Activated CD4-positive, alpha-beta T cell treated with anti-CD3 and anti-CD28 coated beads, Interleukin-2, amount 50 U/mL, for 16 hours (primary cell): ENCODE data around the gene CISD1.
"Not testable (repeated sequence)": the region's sequence is repeated elsewhere in the genome, so short reads cannot be mapped to it uniquely, and the experiment has no call there.

Experiments used
- DNase-seq: peaks from one replicate; pipeline ENCODE4 v3.0.0-alpha.2; 2020

The CISD1 gene

DNA sequence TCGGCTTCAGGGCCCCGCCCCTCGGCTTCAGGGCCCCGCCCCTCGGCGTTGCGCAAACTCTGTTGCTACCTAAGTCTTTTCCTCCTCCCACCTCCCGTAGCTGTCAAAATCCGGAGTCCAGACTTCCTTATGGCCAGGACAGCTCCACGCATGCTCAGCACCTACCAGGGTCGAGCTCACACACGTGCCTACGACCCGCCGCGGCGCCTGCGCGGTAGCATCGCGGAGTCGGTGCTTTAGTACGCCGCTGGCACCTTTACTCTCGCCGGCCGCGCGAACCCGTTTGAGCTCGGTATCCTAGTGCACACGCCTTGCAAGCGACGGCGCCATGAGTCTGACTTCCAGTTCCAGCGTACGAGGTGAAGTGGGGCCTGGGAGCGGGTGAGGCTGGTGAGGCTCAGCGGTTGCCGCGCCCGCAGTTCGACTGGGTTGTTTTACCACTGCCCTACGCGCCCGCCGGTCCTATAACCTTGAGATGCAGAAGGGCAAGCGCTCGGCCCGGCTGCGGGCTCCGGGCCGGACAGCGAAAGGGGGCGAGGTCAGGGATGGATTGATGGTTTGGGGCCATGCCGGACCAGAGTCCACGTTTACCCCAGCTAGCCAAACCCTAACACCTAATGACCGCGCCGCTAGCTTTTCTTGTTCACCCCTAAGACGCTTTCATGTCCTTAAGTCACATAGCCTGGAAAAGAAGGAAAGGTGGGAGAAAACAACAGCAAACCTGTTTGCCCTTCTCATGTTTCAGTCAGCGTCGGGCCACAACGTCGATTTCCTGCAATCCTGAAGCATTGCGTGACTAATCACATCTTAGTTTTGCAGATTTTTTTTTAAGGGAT, at the start of gene CISD1:
TSS of gene CISD1 (plus strand) at position 217 of the 836 bp plus-strand sequence. CDS start at position 329, 112 bp downstream.
- peak; percentile 98 for DNase-seq

DNA sequence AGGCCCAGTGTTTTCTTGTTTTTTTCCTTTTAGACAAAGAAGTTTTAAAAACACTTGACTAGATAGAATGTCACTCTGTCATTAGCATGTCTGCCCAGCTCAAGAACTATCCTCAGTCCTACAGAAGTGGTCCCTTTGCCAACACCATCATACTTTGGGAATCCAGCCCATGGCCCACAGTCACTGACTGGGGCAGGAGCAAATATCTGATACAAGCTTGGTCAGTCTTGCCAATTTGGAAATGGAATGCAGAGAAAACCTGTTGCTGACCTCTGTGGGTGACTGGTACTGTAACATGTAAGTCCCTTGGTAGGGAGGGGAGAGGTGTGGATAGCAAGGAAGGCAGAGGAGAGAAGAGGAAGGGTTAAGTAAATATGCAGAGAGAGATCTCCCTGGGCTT, 49.1 kb upstream of the CISD1 start:
- DNase-seq, result no peak

DNA sequence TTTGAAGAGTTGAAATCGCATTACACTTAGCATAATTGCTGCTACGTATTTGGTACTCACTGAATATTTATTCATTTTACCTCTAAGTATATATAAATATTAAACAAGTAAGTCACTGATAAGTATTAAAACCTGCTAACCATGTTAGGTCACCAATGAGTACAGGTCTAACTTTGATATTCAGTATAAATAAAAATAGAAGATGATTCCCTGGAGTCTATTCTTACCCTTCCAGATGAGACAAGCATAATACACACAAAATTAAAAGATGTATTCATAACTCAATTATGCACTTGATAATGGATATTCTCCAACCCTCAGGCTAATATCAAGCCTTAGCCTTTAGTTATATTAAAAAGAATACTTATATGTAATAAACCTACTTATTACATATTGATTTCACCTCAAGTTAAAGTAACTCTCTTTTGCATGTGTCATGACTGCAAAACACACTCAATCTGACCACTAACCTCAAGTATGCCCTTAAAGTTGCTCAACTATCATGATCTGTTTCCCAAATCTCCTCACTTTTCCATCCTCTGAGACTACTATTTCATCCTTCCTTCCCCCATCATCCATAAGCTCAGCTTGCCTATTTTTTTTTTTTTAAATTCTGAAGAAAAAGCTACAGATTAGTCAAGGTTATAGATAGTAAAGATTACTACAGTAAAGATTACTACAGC, 48.1 kb upstream of the CISD1 start:
- no peak for DNase-seq

DNA sequence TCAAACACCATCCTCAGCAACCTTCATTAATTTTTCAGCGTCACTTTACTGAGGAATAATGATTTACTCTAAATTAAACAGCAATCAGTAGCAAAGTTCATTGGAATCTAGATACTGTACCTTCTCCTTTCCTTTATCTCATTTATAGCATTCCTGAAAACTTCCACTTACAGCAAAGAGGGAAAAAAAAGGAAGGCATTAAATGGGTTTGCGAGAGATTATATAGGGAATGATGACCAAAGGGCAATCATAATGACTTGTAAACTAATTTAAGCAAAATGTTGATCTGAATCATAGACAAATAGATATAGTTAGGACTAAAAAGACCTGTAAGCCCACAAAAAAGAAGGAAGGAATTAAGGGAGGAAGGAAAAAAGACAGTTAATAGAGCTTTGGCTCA, 43.3 kb upstream of the CISD1 start:
- no peak for DNase-seq

DNA sequence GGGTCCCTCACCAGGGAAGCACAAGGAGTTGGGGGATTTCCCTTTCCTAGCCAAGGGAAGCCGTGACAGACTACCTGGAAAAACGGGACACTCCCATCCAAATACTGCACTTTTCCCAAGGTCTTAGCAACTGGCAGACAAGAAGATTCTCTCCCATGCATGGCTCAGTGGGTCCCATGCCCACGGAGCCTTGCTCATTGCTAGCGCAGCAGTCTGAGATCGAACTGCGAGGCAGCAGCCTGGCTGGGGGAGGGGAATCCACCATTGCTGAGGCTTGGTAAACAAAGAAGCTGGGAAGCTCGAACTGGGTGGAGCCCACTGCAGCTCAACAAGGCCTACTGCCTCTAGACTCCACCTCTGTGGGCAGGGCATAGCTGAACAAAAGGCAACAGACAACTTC, 39.1 kb upstream of the CISD1 start:
- DNase-seq, result not testable (repeated sequence)

DNA sequence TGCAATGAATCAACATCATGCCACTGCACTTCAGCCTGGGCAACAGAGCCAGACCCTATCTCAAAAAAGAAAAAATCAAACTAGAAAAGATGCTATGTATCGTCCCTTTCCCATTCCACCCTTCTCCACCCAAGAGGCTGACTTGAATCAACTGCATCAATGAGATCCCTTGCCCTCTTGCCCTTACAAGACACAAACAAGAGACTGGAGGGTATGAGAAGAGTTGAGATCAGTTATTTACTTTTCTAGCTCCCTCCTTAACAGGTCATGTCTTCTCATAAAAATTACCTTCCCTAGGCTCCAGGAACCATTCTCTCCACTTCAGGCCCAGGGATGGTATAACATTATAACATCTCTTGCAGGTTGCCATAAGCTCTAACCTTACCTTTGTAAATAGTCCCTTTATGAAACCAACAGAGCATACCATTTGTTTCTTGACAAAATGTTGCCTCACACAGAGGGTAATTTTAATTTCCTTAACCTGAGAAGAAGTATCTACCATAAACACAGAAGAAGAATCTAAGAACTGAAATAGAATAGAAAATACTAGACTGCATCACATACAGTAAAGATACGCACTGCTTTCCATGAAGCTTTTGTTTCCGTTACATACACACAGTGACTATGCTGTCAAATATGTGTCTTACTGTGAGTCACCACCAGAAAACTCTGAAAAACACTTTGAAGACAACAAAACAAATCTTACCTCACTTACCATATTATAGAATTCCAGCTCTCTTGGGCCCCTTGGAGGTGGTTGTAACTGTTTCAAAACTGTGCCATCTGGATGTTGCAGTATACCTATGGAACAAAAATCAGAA, 31.7 kb upstream of the CISD1 start:
- no peak for DNase-seq

DNA sequence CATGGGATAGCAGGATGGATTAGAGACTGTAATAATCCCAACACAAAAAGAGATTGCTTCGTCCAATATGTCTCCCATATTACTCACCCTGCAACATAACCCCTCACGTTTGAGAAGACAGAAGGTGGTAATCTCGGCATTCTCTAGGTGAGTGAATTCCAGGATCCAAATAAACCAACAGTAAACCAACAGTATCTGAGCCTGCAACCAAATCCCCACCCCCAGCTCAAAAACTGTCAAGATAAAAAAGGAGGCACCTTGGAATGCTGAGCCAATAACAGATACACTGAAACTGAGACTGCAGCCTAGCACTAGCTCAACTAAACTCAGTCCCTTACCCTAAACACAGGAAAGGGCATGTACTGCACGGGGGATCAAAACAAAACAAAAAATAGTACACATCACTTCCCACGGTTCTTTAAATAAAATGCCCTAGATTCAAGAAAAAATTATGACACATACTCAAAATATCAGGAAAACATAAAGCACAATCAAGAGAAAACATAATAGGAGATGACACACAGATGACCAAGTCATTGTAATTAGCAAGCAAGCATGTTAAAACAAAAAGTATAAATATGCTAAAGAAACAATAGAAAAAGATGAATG, 29.3 kb upstream of the CISD1 start:
- no peak for DNase-seq

DNA sequence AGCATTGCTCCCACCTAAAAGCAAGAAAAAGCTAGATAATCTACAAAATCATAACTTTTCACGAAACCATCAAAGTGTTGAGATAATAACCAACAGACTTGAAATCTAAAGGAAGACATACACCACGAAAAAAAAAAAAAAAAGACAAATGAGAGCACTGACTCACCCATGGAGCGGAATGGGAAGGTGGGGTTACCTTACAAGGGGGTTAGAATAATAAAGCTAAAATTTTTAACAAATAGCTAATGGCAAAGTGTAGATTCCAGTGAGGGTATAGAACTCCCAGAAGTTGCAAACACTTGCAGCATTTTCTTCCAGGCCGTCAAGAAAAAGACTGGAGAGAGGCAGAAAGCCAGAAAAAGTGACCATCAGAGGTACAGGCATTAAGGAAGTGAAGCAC, 28.4 kb upstream of the CISD1 start:
- no peak for DNase-seq

DNA sequence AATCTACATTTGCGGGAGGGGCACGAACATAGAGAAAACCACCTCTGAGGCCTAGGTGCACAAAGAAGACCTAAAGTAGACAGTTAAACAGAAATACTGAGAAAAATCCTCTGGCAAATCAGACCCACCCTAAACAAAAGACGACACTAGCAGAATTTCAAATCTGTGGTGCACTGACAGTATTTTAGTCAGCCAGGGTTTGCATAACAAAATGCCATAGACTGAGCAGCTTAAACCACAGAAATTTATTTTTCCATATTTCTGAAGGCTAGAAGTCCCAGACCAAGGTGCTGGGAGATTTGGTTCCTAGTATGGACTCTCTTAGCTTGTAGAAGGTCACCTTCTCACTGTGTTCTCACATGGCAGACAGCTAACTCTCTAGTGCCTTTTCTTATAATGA, 27.6 kb upstream of the CISD1 start:
- DNase-seq, result no peak

DNA sequence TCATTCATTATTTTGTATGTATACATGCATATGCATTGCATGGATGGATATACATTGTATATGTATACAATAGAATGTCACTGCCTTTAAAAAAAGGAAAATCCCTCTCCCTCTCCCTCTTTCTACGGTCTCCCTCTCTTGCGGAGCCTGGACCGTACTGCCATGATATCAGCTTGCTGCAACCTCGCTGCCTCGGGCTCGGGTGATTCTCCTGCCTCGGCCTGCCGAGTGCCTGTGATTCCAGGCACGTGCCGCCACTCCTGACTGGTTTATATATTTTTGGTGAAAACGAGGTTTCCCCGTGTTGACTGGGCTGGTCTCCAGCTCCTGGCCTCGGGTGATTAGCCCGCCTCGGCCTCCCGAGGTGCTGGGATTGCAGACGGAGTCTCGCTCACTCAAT, 25.7 kb upstream of the CISD1 start:
- no peak for DNase-seq

DNA sequence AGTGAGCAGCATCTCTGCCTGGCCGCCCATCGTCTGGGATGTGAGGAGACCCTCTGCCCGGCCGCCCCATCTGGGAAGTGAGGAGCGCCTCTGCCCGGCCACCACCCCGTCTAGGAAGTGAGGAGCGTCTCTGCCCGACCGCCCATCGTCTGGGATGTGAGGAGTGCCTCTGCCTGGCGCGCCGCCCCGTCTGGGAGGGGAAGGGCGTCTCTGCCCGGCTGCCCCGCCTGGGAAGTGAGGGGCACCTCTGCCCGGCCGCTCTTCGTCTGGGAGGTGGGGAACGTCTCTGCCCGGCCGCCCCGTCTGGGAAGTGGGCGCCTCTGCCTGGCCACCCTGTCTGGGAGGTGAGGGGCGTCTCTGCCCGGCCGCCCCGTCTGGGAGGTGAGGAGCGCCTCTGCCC, 25.2 kb upstream of the CISD1 start:
- DNase-seq, result not testable (repeated sequence)

DNA sequence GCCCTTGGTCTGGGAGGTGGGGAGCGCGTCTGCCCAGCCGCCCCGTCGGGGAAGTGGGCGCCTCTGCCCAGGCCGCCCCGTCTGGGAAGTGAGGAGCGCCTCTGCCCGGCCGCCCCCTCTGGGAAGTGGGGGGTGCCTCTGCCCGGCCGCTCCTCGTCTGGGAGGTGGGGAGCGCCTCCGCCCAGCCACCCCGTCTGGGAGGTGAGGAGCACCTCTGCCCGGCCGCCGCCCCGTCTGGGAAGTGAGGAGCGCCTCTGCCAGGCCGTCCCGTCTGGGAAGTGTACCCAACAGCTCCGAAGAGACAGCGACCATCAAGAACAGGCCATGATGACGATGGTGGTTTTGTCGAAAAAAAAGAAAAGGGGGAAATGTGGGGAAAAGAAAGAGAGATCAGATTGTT, 24.7 kb upstream of the CISD1 start:
- DNase-seq, result not testable (repeated sequence)

DNA sequence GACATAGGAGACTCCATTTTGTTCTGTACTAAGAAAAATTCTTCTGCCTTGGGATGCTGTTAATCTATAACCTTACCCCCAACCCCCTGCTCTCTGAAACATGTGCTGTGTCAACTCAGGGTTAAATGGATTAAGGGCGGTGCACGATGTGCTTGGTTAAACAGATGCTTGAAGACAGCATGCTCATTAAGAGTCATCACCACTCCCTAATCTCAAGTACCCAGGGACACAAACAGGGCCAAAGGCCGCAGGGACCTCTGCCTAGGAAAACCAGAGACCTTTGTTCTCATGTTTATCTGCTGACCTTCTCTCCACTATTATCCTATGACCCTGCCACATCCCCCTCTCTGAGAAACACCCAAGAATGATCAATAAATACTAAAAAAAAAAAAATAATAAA, 24.3 kb upstream of the CISD1 start:
- not testable (repeated sequence) for DNase-seq

DNA sequence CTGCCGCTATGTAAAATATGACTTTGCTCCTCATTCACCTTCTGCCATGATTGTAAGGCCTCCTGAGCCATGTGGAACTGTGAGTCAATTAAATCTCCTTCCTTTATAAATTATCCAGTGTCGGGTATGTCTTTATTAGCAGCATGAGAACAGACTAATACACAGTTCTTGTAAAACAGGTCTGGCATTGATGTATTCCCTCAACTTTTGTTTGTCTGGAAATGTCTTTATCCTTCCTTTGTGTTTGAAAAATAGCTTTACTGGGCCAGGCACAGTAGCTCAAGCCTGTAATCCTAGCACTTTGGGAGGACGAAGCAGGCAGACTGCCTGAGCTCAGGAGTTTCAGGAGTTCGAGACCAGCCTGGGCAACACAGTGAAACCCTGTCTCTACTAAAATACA, 15.8 kb upstream of the CISD1 start:
- DNase-seq, result no peak

DNA sequence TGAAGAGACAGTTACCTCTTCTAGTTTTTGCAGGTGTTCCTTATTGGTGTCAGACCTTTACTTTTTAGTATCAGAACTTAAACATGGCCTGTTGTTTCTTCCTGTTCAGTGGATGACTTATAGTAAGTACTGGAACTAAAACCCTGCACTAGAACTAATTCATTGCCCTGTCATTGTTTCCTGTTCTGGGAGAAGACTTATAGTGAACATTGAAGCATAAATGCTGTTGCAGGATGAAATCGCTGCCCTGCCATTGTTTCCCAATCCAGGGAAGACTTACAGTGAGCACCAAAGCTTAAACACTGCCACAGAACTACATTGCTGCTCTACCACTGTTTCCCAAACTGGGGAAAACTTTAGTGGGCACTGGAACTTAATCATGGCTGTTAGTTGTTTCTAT, 14.3 kb upstream of the CISD1 start:
- no peak for DNase-seq

DNA sequence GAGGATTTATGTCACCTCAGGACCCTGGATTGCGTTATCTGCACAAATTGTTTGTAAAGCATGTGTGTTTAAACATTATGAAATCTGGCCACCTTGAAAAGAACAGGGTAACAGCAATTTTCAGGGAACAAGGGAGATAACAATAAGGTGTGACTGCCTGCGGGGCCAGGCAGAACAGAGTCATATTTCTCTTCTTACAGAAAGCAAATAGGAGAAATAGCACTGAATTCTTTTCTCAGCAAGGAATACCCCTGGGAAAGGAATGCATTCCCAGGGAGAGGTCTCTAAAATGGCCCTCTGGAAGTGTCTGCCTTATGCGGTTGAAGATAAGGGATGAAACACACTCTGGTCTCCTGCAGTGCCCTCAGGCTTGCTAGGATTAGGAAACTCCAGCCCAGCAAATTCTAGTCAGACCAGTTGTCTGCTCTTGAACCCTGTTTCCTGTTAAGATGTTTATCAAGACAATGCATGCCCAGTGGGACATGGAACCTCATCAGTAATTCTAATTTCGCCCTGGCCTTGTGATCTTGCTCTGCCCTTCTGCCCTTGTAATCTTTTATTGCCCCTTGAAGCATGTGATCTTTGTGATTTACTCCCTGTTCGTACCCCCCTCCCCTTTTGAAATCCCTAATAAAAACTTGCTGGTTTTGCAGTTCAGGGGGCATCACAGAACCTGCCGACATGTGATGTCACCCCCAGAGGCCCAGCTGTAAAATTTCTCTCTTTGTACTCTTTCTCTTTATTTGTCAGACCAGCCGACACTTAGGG, 12.8 kb upstream of the CISD1 start:
- DNase-seq, result not testable (repeated sequence)

DNA sequence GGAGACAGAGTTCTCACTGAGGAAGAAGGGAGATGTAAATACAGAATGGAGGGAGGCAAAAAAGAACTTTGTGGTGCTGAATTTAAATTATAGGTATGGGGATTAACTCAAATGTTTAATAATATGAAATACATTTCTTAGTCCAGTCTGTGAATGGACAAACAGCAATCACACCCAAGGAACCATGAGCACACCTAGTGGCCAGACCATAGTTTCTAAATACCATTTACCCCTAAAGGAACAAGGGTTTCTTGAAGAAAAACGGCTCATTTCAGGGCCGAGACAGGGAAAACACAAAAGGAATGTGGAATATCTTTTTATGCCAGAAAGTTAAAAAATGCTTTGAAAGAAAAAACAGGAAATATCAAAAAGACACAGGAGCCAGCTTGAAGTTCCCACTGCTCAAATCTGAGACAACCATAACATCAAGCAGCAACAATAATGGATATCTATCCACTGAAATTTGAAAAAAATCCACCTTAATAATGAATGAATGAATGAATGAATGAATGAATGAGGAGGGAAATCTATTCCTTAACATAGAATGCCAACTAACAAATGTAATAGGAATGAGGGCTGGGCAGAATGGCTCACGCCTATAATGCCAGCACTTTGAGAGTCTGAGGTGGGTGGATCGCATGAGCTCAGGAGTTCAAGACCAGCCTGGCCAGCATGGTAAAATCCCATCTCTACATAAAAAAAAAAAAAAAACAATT, 9.8 kb upstream of the CISD1 start:
- DNase-seq, result no peak

DNA sequence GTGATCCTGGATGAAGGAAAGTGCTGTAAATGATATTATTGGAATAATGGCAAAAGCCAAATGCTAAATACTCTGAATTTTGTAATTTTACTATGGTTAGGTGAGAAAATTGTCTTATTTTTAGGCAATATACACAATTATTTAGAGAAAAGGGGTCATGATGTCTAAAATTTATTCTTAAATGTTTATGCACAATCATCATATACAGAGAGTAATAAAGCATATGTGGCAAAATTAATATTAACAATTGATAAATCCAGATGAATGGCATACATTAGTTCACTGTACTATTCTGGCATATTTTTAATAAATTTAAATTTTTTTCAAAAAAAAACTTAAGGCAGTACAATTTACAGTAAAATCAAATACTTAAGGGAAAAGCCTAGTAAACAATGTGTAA, 8.6 kb upstream of the CISD1 start:
- no peak for DNase-seq

DNA sequence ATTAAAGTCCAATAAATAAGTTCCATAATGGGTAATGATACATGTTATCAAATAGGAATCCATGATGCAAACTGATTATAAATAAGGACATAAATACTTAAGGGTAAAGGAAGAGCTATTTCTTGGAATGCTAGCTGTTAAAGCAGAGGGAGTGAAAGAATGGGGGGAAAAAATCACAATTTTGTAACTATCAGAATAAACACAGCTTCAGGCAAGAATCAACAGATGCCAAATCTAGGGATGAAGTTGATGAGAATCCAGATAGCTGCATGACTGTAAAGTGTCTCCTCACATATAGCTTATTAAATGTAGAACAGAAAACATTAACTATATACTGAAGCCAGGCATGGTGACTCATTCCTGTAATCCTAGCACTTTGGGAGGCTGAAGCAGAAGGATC, 6.2 kb upstream of the CISD1 start:
- no peak for DNase-seq

DNA sequence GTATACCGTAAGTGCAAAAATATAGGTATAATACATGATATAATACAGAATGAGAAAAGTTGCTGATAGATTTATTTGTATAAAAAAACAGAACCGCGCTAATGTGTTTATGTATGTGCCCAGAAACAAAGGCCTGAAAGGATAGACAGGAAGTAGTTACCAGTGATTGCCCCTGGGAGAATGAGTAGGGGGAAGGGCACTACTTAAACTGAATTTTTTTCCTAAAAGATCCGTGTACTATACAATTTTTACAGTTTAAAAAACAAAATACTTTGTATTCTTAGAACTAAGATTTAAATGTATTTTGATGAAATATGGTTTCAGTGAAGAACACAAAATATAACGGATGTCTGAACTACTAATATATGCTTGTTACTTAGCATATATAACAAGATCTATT, 4.2 kb upstream of the CISD1 start:
- no peak for DNase-seq

DNA sequence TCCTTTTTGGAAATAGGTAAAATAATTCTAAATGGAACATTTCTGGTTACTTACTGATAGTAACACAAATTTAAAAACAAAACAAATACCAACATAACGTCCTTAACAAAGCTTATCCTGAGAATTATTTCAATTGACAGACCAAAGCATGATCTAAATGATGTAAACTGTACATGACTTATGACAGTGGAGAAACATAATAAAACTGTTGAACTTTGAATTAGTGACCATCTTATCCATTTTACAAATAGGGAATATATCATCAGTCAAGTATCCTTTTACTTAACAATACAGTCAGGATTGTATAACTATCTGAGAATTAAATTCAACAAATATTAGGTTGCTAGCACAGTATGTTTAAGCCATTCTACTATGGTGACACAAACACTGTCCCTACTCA, 3.7 kb upstream of the CISD1 start:
- DNase-seq, result no peak
